Adrenal gland (tissue), 12 donors: Measurements from ENCODE around the gene GLS. TPM values are rescaled to one million over a fixed set of nuclear protein-coding genes. Genes with fewer than 3 reads are reported as not detected.
A peak's percentile ranks its signal among the peaks of the same experiment; 100 is the strongest.

Source experiments
- DNase-seq, 7 donors: peaks; one replicate each; pipeline ENCODE4 v3.0.0-alpha.2; 2019 to 2020
- H3K27ac ChIP-seq, 5 donors: fragments of 200-600 bp; sonication (generic) in 4 of 5; 1 replicate in 3 of 5; 2 replicates in 2 of 5; pipeline versions ENCODE4 v1.5.1 to v1.8.0; 2016 to 2020; ENCODE audit warnings: mild to moderate bottlenecking in 1 of 5
- H3K27me3 ChIP-seq: fragments of 200-600 bp; 2 replicates; pipeline ENCODE4 v1.8.0; 2021
- H3K36me3 ChIP-seq, 2 donors: fragments of 200-600 bp; replicated peaks in 1 of 2; 1 replicate in 1 of 2; 2 replicates in 1 of 2; pipeline versions ENCODE4 v1.5.1 to v1.8.0; 2018 to 2022
- H3K4me1 ChIP-seq, 2 donors: fragments of 200-600 bp; replicated peaks in 1 of 2; 1 replicate in 1 of 2; 2 replicates in 1 of 2; pipeline versions ENCODE4 v1.5.1 to v1.8.0; 2018 to 2021
- H3K4me3 ChIP-seq, 4 donors: fragments of 200-600 bp; sonication (generic) in 3 of 4; one replicate each; pipeline ENCODE4 v1.5.1; 2016 to 2018
- H3K9me3 ChIP-seq, 3 donors: fragments of 200-600 bp; sonication (generic) in 1 of 3; replicated peaks in 1 of 3; 1 replicate in 2 of 3; 2 replicates in 1 of 3; pipeline versions ENCODE4 v1.5.1 to v1.8.0; 2016 to 2021
- POLR2A ChIP-seq, 2 donors: fragments of 450-650 bp; IDR thresholded peaks; one replicate each; pipeline ENCODE4 v1.6.1; 2017; ENCODE audit warnings: antibody characterized with exemption in 2 of 2, mild to moderate bottlenecking in 2 of 2, moderate library complexity in 1 of 2
- WGBS, 4 donors: extraction: QIAGEN DNeasy Blood & Tissue Kit in 2 of 4; methylation state at CpG; one replicate each; pipeline versions ENCODE4 v1.1.5 to v1.1.7; 2013 to 2017; 5-methylcytosine and 5-hydroxymethylcytosine counted together
- intact Hi-C, 2 donors: fragments of 100-400 bp; cut with DNase I; formaldehyde crosslinking; loops; one replicate each; pipeline versions ENCODE4 v1.14.1 to v1.15.0; 2022 to 2023
- polyA plus RNA-seq, 3 donors: library from polyadenylated mRNA; stranded (reverse); fragments of 200-250 nt in 2 of 3; fragments of 350-450 nt in 1 of 3; fragmentation: Illumina TruSeq in 1 of 3; extraction: RNeasy Lipid Tissue Mini Kit (QIAGEN cat#74804) in 1 of 3; gene quantifications; one replicate each; pipeline ENCODE4 v1.2.3, GENCODE V29; 2013 to 2014
- total RNA-seq, 9 donors: library from RNA; depleted of rRNA in 4 of 9; stranded (reverse); fragments of >200 nt in 4 of 9; fragments of 120-200 nt in 1 of 9; fragmentation: NEBNext Ultra II Directional in 1 of 9; extraction: Animal tissue kit (Norgen Biotek cat#: 25700) in 1 of 9; gene quantifications; one replicate each; pipeline versions ENCODE4 v1.1.0 to v1.2.4, GENCODE V29; 2013 to 2023
- TF ChIP-seq, protein P1 (sequence below), 6 experiments: fragments of 450-650 bp in 4 of 6; fragments of 200-600 bp in 2 of 6; sonication (generic) in 1 of 6; IDR thresholded peaks; 1 replicate in 5 of 6; 2 replicates in 1 of 6; pipeline versions ENCODE4 v1.5.1 to v1.8.0; 2016 to 2021; ENCODE audit warnings: antibody characterized with exemption in 6 of 6, mild to moderate bottlenecking in 2 of 6, moderate library complexity in 1 of 6
- donor health status: healthy with polysubstance abuse.
- donor health status: Bipolar disorder and iron deficiency.
- donor health status: DM: yes; HTN: yes; CAD: no.
- donor health status: DM: no; HTN: no; CAD: no.
- donor health status: DM: no; HTN: no; CAD: no.
- donor health status: DM: yes; HTN: yes; CAD: no.

The GLS gene
- total and polyA plus RNA-seq, 12 donors: 55.3 to 527 (median 254) TPM

DNA sequence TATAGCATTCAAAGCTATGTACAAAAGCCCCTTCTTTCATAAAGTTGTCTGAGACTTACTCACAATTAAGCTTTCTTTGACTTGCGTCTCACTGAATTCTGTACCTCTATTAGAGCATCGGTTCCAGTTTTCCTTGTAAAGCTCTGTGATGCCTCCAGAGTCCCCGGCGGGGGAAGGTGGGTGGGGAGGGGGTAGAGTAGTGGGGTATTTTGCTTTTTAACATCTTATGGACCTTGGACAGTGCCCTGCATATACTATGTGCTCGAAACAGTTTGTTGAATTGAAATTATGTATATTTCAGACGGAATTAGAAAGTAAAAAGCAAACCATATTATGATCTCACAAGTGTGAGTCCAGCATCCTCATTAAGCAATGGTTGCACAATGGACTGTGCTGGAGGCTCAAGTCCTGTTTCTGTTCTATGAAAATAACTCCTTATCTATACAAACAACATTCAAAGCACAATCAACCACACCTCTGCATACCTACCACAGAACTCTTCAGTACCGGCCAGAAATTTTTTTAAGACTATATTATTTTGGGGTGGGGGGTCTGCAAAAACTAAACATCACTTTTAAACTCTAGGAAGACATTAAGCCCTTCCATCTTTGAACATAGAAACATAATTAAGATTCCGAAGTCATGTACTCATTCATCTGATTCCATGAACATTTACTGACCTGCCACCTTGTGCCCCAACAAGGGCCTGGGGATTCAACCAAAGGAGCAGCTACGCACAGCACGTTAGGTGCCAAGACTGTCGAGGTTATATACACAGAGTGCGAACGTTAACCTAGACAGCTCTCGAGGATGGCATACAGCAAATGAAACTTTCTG, 132.4 kb downstream of the GLS start:
- WGBS, 4 donors: 27 to 33% (median 29%) methylated on average over 14 of the region's 14 CpGs
- H3K27ac ChIP-seq: peak overlapping the region; percentile 15 to 97 (median 90)
- H3K4me1 ChIP-seq: peaks cover 11 to 29% of the 10 kb centered on the region in 2 donors
- no peaks in the 10 kb centered on the region for H3K27me3 ChIP-seq
- TF ChIP-seq POLR2A (IDR thresholded peaks at IDR 0.05): no peak
- TF ChIP-seq, protein P1, sequence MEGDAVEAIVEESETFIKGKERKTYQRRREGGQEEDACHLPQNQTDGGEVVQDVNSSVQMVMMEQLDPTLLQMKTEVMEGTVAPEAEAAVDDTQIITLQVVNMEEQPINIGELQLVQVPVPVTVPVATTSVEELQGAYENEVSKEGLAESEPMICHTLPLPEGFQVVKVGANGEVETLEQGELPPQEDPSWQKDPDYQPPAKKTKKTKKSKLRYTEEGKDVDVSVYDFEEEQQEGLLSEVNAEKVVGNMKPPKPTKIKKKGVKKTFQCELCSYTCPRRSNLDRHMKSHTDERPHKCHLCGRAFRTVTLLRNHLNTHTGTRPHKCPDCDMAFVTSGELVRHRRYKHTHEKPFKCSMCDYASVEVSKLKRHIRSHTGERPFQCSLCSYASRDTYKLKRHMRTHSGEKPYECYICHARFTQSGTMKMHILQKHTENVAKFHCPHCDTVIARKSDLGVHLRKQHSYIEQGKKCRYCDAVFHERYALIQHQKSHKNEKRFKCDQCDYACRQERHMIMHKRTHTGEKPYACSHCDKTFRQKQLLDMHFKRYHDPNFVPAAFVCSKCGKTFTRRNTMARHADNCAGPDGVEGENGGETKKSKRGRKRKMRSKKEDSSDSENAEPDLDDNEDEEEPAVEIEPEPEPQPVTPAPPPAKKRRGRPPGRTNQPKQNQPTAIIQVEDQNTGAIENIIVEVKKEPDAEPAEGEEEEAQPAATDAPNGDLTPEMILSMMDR (IDR thresholded peaks at IDR 0.05): no peak
- intact Hi-C loops: no loop called here
- H3K36me3 ChIP-seq: peaks cover 0 to 22% of the 10 kb centered on the region in 2 donors
- peak in 3 of 7 donors; percentile 23 to 29 (median 25) for DNase-seq
- H3K9me3 ChIP-seq: no peaks in the 10 kb centered on the region
- peak overlapping the region; percentile 6 to 90 (median 56) for H3K4me3 ChIP-seq

DNA sequence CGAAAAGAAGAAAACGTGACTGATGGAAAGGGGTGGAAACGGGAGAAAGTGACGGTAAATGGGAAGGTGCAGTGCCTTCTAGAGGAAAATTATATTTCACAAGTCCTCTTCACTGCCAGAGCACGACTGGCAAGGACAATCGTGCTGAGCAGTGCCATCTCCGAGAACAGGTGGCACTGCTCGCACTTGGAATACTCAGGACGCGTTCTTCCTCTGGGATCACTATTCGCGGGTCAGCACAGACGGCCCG, 133.0 kb downstream of the GLS start:
- TF ChIP-seq, protein P1 (IDR thresholded peaks at IDR 0.05): no peak
- TF ChIP-seq POLR2A (IDR thresholded peaks at IDR 0.05): no peak
- peak overlapping the region; percentile 6 to 90 (median 56) for H3K4me3 ChIP-seq
- peak overlapping the region; percentile 15 to 97 (median 90) for H3K27ac ChIP-seq
- no peak for DNase-seq
- H3K9me3 ChIP-seq: no peaks in the 10 kb centered on the region
- 0% methylated on average over 5 to 14 of the region's 14 CpGs for WGBS, 4 donors
- H3K36me3 ChIP-seq: peaks cover 0 to 17% of the 10 kb centered on the region in 2 donors
- intact Hi-C loops: no loop called here
- H3K27me3 ChIP-seq: no peaks in the 10 kb centered on the region
- H3K4me1 ChIP-seq: peaks cover 11 to 29% of the 10 kb centered on the region in 2 donors

- H3K4me1 ChIP-seq: peaks cover 11 to 29% of the 10 kb centered on the region in 2 donors
- peak within 1 kb of the TSS; percentile 15 to 97 (median 90) for H3K27ac ChIP-seq
- peaks cover 0 to 12% of the 10 kb centered on the region in 2 donors for H3K36me3 ChIP-seq
- no peaks in the 10 kb centered on the region for H3K27me3 ChIP-seq
- intact Hi-C loops: no loop called here
- H3K9me3 ChIP-seq: no peaks in the 10 kb centered on the region
- 0% methylated on average over 24 to 68 of the region's 68 CpGs for WGBS, 4 donors
- peak; percentile 93 to 96 for TF ChIP-seq POLR2A (IDR thresholded peaks at IDR 0.05)
- TF ChIP-seq, protein P1 (IDR thresholded peaks at IDR 0.05): peak in 3 of 6 experiments; percentile 7 to 52 (median 20)
- peak; percentile 92 to 97 (median 94) for DNase-seq
- H3K4me3 ChIP-seq: peak within 1 kb of the TSS; percentile 6 to 90 (median 56)
These were observed 133.5 kb downstream of the GLS start, which contains the start of gene STAT1 for GRCh38 chr2:191013932-191014652. Gene STAT1 (minus strand): TSS chr2:191014171. CDS start chr2:191010003, 4,168 bp downstream.

- peaks cover 0 to 8% of the 10 kb centered on the region in 2 donors for H3K36me3 ChIP-seq
- H3K9me3 ChIP-seq: no peaks in the 10 kb centered on the region
- peaks cover 11 to 30% of the 10 kb centered on the region in 2 donors for H3K4me1 ChIP-seq
- no peak for DNase-seq
- H3K27me3 ChIP-seq: no peaks in the 10 kb centered on the region
- 35 to 41% (median 38%) methylated on average over 4 of the region's 4 CpGs for WGBS, 4 donors
- peak overlapping the region in 4 of 5 donors; percentile 90 to 97 (median 92) for H3K27ac ChIP-seq
- intact Hi-C loops: no loop called here
- H3K4me3 ChIP-seq: peak overlapping the region in 2 of 4 donors; percentile 81 to 90
- TF ChIP-seq, protein P1 (IDR thresholded peaks at IDR 0.05): no peak
- TF ChIP-seq POLR2A (IDR thresholded peaks at IDR 0.05): no peak
These were observed 134.0 kb downstream of the GLS start for GRCh38 chr2:191014653-191015020.
